Fibroblast of pulmonary artery (primary cell): ENCODE data around the gene PLD5.
"Not testable (repeated sequence)": the region's sequence is repeated elsewhere in the genome, so short reads cannot be mapped to it uniquely, and the experiment has no call there.

Experiments used
- DNase-seq: peaks from one replicate; pipeline ENCODE4 v3.0.0-alpha.2; 2010; ENCODE audit warnings: low read depth
- H3K4me3 ChIP-seq: replicated peaks from 2 replicates; pipeline ENCODE4 v1.5.1; 2011; ENCODE audit warnings: low read depth, mild to moderate bottlenecking, control low read depth, low read length, moderate library complexity
- TF ChIP-seq, protein P1 (sequence below): IDR thresholded peaks from 2 replicates; pipeline ENCODE4 v1.5.1; 2011; ENCODE audit warnings: mild to moderate bottlenecking, control low read depth, low read length, inconsistent platforms; ENCODE audit errors: missing control alignments

PLD5 gene

DNA sequence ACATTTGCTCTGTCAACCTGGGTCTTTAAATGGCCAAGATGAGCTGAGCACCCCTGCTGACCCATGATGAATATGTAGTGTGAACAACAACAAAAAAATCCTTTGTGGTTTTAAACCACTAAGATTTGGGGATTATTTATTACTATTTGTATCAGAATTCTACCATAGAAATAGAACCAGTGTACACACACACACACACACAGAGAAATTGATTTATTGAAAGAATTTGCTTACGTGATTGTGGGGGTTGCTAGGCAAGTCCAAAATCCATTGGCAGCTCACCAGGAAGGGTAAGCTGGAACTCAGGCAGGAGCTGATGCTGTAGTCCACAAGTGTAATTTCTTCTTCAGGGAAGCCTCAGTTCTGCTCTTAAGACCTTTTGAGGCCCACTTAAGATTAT lies 443.1 kb downstream of the PLD5 start:
- TF ChIP-seq, protein P1, sequence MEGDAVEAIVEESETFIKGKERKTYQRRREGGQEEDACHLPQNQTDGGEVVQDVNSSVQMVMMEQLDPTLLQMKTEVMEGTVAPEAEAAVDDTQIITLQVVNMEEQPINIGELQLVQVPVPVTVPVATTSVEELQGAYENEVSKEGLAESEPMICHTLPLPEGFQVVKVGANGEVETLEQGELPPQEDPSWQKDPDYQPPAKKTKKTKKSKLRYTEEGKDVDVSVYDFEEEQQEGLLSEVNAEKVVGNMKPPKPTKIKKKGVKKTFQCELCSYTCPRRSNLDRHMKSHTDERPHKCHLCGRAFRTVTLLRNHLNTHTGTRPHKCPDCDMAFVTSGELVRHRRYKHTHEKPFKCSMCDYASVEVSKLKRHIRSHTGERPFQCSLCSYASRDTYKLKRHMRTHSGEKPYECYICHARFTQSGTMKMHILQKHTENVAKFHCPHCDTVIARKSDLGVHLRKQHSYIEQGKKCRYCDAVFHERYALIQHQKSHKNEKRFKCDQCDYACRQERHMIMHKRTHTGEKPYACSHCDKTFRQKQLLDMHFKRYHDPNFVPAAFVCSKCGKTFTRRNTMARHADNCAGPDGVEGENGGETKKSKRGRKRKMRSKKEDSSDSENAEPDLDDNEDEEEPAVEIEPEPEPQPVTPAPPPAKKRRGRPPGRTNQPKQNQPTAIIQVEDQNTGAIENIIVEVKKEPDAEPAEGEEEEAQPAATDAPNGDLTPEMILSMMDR: no peak
- DNase-seq: no peak
- H3K4me3 ChIP-seq: no peak overlapping the region

DNA sequence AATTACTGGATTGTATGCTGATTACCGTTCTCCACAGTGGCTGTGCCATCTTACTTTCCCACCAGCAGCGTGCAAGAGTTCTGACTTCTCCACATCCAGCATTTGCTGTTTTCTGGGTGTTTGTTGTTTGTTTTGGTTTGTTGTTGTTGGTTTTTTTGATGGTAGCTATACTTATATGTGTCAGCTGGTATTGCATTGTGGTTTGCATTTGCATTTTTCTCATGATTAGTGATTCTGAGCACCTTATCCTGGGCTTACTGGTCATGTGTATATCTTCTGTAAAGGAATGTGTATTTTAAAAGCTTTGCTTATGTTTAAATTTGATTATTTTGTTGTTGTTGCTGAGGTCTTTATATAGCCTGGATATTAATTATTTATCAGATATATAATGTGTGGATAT lies 458.7 kb downstream of the PLD5 start:
- TF ChIP-seq, protein P1: no peak

DNA sequence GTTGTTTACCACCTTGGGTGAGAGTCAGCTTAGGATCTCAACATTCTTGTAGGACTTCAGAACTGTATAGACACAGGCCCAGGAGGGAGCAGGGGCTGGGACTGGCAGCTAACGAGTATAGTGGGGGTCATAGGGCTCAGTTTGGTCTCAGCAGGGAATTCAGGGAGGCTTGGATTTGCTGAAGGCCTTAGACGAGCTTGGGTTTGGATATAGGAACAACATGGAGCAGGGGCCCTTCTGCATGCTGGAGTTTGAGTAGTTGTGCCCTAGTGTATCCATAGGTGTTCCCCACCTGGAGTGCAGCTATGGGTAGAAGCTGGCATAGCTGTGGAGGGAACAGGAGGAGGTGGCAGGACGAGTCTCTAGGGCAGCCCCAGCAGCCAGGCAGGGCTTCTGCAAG lies 462.2 kb downstream of the PLD5 start:
- no peak overlapping the region for H3K4me3 ChIP-seq
- TF ChIP-seq, protein P1: no peak

More for the DNA sequence above, 458.7 kb downstream of the PLD5 start:
- no peak overlapping the region for H3K4me3 ChIP-seq
- no peak for DNase-seq

DNA sequence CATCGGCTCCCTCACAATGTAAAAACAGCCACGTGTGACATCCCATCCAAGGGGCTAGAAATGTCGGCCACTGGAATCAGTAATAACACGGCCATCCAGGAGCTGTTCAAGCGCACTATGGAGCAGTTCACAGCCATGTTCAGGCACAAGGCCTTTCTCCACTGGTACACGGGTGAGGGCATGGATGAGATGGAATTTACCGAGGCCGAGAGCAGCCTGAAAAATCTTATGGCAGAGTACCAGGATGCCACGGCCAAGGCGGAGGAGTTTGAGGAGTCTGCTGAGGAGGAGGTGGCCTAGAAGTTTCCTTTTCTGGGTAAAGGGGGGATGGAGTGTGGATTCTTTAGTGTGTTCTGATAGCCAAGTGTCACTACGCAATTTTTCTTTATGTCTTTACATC lies 464.5 kb downstream of the PLD5 start:
- no peak overlapping the region for H3K4me3 ChIP-seq
- no peak for DNase-seq
- TF ChIP-seq, protein P1: no peak

More for the DNA sequence above, 462.2 kb downstream of the PLD5 start:
- no peak for DNase-seq

DNA sequence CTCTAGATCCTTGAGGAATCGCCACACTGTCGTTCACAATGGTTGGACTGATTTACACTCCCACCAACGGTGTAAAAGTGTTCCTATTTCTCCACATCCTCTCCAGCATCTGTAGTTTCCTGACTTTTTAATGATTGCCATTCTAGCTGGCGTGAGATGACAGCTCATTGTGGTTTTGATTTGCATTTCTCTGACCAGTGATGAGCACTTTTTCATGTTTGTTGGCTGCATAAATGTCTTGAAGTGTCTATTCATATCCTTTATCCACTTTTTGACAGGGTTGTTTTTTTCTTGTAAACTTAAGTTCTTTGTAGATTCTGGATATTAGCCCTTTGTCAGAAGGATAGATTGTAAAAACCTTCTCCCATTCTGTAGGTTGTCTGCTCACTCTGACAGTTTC lies 465.9 kb downstream of the PLD5 start:
- H3K4me3 ChIP-seq, DNase-seq: not testable (repeated sequence)

DNA sequence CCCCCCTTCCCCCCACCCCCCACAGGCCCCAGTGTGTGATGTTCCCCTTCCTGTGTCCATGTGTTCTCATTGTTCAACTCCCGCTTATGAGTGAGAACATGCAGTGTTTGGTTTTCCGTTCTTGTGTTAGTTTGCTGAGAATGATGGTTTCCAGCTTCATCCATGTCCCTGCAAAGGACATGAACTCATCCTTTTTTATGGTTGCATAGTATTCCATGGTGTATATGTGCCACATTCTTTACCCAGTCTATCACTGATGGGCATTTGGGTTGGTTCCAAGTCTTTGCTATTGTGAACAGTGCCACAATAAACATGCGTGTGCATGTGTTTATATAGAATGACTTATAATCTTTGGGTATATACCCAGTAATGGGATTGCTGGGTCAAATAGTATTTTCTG lies 466.3 kb downstream of the PLD5 start:
- not testable (repeated sequence) for H3K4me3 ChIP-seq, DNase-seq

DNA sequence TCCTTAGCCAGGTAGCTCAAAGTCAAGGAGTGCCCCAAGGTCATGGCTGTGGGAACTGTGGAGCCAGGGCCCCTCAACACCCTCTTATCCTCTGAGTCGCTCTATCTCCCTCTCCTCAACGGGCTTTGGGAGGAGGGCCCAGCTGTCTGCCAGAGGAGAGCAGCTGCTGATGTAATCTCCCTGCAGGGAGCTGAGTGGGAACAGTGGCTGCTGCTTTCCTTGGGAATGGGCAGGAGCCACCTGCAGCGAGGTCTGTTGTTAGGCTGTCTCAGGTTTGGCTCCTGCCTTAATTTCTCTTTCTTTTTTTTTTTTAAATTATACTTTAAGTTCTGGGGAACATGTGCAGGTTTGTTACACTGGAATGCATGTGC lies 466.8 kb downstream of the PLD5 start:
- no peak for DNase-seq
- TF ChIP-seq, protein P1: no peak
- H3K4me3 ChIP-seq: no peak overlapping the region

DNA sequence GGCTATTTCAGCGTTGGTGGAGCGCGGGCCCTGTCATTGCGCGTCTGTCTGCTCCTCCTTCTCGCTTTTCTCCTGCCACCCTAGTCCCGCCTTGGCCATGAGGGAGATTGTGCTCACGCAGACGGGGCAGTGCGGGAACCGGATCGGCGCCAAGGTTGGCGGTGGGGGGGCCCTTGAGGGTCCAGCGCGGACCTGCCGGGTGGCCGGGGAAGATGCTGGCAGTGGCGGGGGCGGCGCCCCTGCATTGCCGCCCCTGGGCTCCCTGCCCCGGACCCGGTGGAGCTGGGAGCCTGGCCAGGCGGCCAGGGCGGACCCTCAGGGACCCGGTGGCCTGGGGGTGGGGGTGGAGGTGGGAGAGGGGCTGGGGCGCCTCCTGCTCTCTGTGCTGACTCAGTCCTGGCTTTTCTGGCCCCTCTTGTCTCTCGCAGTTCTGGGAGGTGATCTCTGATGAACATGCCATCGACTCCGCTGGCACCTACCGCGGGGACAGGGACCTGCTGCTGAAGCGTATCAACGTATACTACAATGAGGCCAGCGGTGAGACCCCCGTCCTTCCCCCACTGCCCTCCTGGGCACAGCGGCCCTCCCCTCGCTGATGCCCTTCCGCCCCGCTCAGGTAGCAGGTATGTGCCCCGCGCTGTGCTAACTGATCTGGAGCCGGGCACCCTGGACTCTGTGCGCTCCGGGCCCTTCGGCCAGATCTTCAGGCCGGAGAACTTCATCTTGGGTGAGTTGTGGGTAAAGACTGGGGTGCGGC lies 467.3 kb downstream of the PLD5 start:
- no peak overlapping the region for H3K4me3 ChIP-seq
- no peak for DNase-seq
- TF ChIP-seq, protein P1: no peak
